Measurements from ENCODE around the gene ITGA5.
A peak's percentile ranks its signal among the peaks of the same experiment; 100 is the strongest.

The ITGA5 gene

GRCh38 chr12:54418441-54419087, 502 bp downstream of the ITGA5 start:
- Histone ChIP-seq H3K27ac (ENCODE audit: low read depth, low read length) (peak overlapping the region; percentile 88), H3K36me3 (ENCODE audit: control insufficient read depth, insufficient read depth, low read length) (no peaks in the 10 kb centered on the region), H2BK5ac (ENCODE audit: low read length) (peak overlapping the region; percentile 55), H3K27me3 (ENCODE audit: insufficient read depth, low read length, poor library complexity) (no peaks in the 10 kb centered on the region), H3K23ac (ENCODE audit: low read length) (peak overlapping the region; percentile 97), H4K8ac (ENCODE audit: low read depth, low read length) (peak overlapping the region; percentile 77), H3K4me3 (ENCODE audit: low read length) (peak overlapping the region; percentile 73), H3K4me1 (ENCODE audit: control insufficient read depth, low read depth, low read length) (peaks cover 40% of the 10 kb centered on the region), H2AK5ac (ENCODE audit: low read length) (peak overlapping the region; percentile 22), H3K9ac (ENCODE audit: low read length) (peak overlapping the region; percentile 98), H3K56ac (ENCODE audit: low read length) (peak overlapping the region; percentile 92), H3K4me2 (ENCODE audit: low read length) (peak overlapping the region; percentile 75), H4K5ac (ENCODE audit: low read length) (no peak overlapping the region), H3K79me2 (ENCODE audit: control insufficient read depth, insufficient read depth, low read length) (peaks cover 53% of the 10 kb centered on the region), H2BK120ac (ENCODE audit: low read depth, low read length) (peak overlapping the region; percentile 84), H3K18ac (ENCODE audit: low read length) (peak overlapping the region; percentile 98), H2BK15ac (replicated peaks; ENCODE audit: low read depth) (peak overlapping the region; percentile 80), H3K79me1 (ENCODE audit: low read length) (peaks cover 11% of the 10 kb centered on the region), H3K4ac (ENCODE audit: low read depth, low read length) (peak overlapping the region; percentile 98)
- no peak for DNase-seq
- WGBS (ENCODE audit: extremely low coverage, insufficient coverage, low lambda C conversion rate): no CpG with 5 or more reads among the region's 35 CpGs

- Histone ChIP-seq H3K4me1 (ENCODE audit: control insufficient read depth, low read depth, low read length) (peaks cover 43% of the 10 kb centered on the region), H3K56ac (ENCODE audit: low read length) (peak overlapping the region; percentile 92), H3K4me2 (ENCODE audit: low read length) (peak overlapping the region; percentile 75), H2BK15ac (replicated peaks; ENCODE audit: low read depth) (no peak overlapping the region), H4K8ac (ENCODE audit: low read depth, low read length) (peak overlapping the region; percentile 90), H3K27me3 (ENCODE audit: insufficient read depth, low read length, poor library complexity) (no peaks in the 10 kb centered on the region), H2BK5ac (ENCODE audit: low read length) (peak overlapping the region; percentile 55), H3K18ac (ENCODE audit: low read length) (peak overlapping the region; percentile 98), H3K23ac (ENCODE audit: low read length) (peak overlapping the region; percentile 97), H3K36me3 (ENCODE audit: control insufficient read depth, insufficient read depth, low read length) (no peaks in the 10 kb centered on the region), H3K9ac (ENCODE audit: low read length) (peak overlapping the region; percentile 98), H2BK120ac (ENCODE audit: low read depth, low read length) (peak overlapping the region; percentile 84), H3K79me1 (ENCODE audit: low read length) (peaks cover 16% of the 10 kb centered on the region), H3K4ac (ENCODE audit: low read depth, low read length) (peak overlapping the region; percentile 98), H3K4me3 (ENCODE audit: low read length) (peak overlapping the region; percentile 73), H2AK5ac (ENCODE audit: low read length) (peak overlapping the region; percentile 91), H3K79me2 (ENCODE audit: control insufficient read depth, insufficient read depth, low read length) (peaks cover 59% of the 10 kb centered on the region), H3K27ac (ENCODE audit: low read depth, low read length) (peak overlapping the region; percentile 61), H4K5ac (ENCODE audit: low read length) (peak overlapping the region; percentile 88)
- WGBS (ENCODE audit: extremely low coverage, insufficient coverage, low lambda C conversion rate): no CpG with 5 or more reads among the region's 25 CpGs
- no peak for DNase-seq
Observed at GRCh38 chr12:54417712-54418440, 1.2 kb downstream of the ITGA5 start.

GRCh38 chr12:54416687-54417603, 2.1 kb downstream of the ITGA5 start:
- H3K18ac ChIP-seq (ENCODE audit: low read length): peak overlapping the region; percentile 51
- H3K23ac ChIP-seq (ENCODE audit: low read length): no peak overlapping the region
- H3K4ac ChIP-seq (ENCODE audit: low read depth, low read length): no peak overlapping the region
- no peak overlapping the region for H3K27ac ChIP-seq (ENCODE audit: low read depth, low read length)
- H3K4me2 ChIP-seq (ENCODE audit: low read length): peak overlapping the region; percentile 75
- H3K4me1 ChIP-seq (ENCODE audit: control insufficient read depth, low read depth, low read length): peaks cover 45% of the 10 kb centered on the region
- no CpG with 5 or more reads among the region's 5 CpGs for WGBS (ENCODE audit: extremely low coverage, insufficient coverage, low lambda C conversion rate)
- no peak overlapping the region for H4K8ac ChIP-seq (ENCODE audit: low read depth, low read length)
- no peak for DNase-seq
- H2BK5ac ChIP-seq (ENCODE audit: low read length): no peak overlapping the region
- peak overlapping the region; percentile 98 for H3K9ac ChIP-seq (ENCODE audit: low read length)
- H4K5ac ChIP-seq (ENCODE audit: low read length): no peak overlapping the region
- no peak overlapping the region for H2BK15ac ChIP-seq (replicated peaks; ENCODE audit: low read depth)
- no peaks in the 10 kb centered on the region for H3K36me3 ChIP-seq (ENCODE audit: control insufficient read depth, insufficient read depth, low read length)
- peaks cover 69% of the 10 kb centered on the region for H3K79me2 ChIP-seq (ENCODE audit: control insufficient read depth, insufficient read depth, low read length)
- no peaks in the 10 kb centered on the region for H3K27me3 ChIP-seq (ENCODE audit: insufficient read depth, low read length, poor library complexity)
- no peak overlapping the region for H2BK120ac ChIP-seq (ENCODE audit: low read depth, low read length)
- peak overlapping the region; percentile 93 for H2AK5ac ChIP-seq (ENCODE audit: low read length)
- peak overlapping the region; percentile 92 for H3K56ac ChIP-seq (ENCODE audit: low read length)
- H3K4me3 ChIP-seq (ENCODE audit: low read length): peak overlapping the region; percentile 73
- peaks cover 25% of the 10 kb centered on the region for H3K79me1 ChIP-seq (ENCODE audit: low read length)

GRCh38 chr12:54415221-54415929, 3.7 kb downstream of the ITGA5 start:
- H3K79me2 ChIP-seq (ENCODE audit: control insufficient read depth, insufficient read depth, low read length): peaks cover 73% of the 10 kb centered on the region
- H2BK15ac ChIP-seq (replicated peaks; ENCODE audit: low read depth): no peak overlapping the region
- peak overlapping the region; percentile 2 for H3K4me2 ChIP-seq (ENCODE audit: low read length)
- H2BK120ac ChIP-seq (ENCODE audit: low read depth, low read length): no peak overlapping the region
- no peak overlapping the region for H3K4me3 ChIP-seq (ENCODE audit: low read length)
- H3K4me1 ChIP-seq (ENCODE audit: control insufficient read depth, low read depth, low read length): peaks cover 30% of the 10 kb centered on the region
- no peak overlapping the region for H3K18ac ChIP-seq (ENCODE audit: low read length)
- peak overlapping the region; percentile 36 for H3K9ac ChIP-seq (ENCODE audit: low read length)
- no CpG with 5 or more reads among the region's 4 CpGs for WGBS (ENCODE audit: extremely low coverage, insufficient coverage, low lambda C conversion rate)
- DNase-seq: no peak
- no peak overlapping the region for H2BK5ac ChIP-seq (ENCODE audit: low read length)
- H3K36me3 ChIP-seq (ENCODE audit: control insufficient read depth, insufficient read depth, low read length): peaks cover 3% of the 10 kb centered on the region
- H3K79me1 ChIP-seq (ENCODE audit: low read length): peaks cover 33% of the 10 kb centered on the region
- H3K27ac ChIP-seq (ENCODE audit: low read depth, low read length): no peak overlapping the region
- no peaks in the 10 kb centered on the region for H3K27me3 ChIP-seq (ENCODE audit: insufficient read depth, low read length, poor library complexity)
- no peak overlapping the region for H3K4ac ChIP-seq (ENCODE audit: low read depth, low read length)
- H2AK5ac ChIP-seq (ENCODE audit: low read length): peak overlapping the region; percentile 6
- peak overlapping the region; percentile 28 for H3K56ac ChIP-seq (ENCODE audit: low read length)
- H3K23ac ChIP-seq (ENCODE audit: low read length): no peak overlapping the region
- H4K5ac ChIP-seq (ENCODE audit: low read length): no peak overlapping the region
- no peak overlapping the region for H4K8ac ChIP-seq (ENCODE audit: low read depth, low read length)
